Measurements from ENCODE around the gene LAMB1.

DNA sequence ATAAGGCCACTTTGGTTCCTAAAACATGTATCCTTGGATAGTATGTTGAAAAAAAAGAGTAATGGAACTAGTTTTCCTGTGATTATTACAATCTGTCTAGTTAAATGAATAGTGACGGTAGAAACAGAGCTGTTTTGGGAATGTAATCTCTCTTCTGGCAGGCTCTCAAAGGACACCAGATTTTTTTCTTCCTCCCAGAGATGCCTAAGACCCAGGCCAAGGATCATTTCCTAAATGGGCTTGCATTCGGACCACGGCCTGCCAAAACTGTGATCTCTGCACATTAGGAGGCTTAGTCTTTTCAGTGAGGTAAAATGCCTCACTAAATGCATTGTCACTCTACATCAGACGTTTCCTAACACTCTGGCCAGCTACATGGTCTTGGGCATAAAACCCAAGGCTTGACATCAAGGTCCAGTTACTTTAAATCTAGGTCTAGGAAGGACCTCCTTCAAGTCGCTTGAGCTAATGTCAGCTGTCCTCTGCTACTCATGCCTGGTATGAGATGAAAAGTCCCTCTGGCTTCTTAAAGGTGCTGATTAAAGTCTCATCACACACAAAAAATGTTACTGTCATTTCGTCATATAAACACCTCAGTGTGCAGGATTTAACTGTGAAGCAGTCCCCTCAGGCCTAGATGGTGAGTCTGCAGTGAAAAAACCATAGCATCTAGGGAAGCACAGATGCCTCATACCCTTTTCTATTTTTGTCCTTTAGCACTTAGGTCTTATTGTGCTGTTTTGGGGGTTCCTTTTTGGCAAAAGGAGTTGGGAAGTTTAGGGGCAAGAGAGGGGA lies 64.3 kb downstream of the LAMB1 start:
- TF ChIP-seq POLR2A (IDR thresholded peaks at IDR 0.05): no peak
- TF ChIP-seq, protein P1, sequence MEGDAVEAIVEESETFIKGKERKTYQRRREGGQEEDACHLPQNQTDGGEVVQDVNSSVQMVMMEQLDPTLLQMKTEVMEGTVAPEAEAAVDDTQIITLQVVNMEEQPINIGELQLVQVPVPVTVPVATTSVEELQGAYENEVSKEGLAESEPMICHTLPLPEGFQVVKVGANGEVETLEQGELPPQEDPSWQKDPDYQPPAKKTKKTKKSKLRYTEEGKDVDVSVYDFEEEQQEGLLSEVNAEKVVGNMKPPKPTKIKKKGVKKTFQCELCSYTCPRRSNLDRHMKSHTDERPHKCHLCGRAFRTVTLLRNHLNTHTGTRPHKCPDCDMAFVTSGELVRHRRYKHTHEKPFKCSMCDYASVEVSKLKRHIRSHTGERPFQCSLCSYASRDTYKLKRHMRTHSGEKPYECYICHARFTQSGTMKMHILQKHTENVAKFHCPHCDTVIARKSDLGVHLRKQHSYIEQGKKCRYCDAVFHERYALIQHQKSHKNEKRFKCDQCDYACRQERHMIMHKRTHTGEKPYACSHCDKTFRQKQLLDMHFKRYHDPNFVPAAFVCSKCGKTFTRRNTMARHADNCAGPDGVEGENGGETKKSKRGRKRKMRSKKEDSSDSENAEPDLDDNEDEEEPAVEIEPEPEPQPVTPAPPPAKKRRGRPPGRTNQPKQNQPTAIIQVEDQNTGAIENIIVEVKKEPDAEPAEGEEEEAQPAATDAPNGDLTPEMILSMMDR (IDR thresholded peaks at IDR 0.05): no peak

Measured in esophagus squamous epithelium (tissue), 4 donors.